ENCODE results near the gene LRRC1.

LRRC1 gene

DNA sequence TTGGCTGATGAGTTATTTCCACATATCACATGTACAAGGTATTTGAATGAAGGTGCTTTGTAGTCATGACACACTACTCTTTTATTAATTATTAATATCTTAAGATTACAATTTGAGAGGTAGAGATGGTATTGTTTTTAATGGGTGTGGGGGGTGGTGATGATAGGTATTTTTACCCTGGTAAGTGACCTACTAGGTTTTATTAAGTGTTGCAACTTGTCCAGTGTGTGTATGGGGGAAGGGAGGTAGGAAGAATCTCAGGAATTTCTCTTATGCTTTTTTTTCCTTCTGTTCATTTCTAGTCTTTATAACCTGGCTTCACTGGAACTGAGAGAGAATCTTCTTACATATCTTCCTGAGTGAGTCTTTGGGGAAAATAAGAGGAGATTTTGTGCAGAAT, 101.4 kb downstream of the LRRC1 start:
- no peak for DNase-seq

DNA sequence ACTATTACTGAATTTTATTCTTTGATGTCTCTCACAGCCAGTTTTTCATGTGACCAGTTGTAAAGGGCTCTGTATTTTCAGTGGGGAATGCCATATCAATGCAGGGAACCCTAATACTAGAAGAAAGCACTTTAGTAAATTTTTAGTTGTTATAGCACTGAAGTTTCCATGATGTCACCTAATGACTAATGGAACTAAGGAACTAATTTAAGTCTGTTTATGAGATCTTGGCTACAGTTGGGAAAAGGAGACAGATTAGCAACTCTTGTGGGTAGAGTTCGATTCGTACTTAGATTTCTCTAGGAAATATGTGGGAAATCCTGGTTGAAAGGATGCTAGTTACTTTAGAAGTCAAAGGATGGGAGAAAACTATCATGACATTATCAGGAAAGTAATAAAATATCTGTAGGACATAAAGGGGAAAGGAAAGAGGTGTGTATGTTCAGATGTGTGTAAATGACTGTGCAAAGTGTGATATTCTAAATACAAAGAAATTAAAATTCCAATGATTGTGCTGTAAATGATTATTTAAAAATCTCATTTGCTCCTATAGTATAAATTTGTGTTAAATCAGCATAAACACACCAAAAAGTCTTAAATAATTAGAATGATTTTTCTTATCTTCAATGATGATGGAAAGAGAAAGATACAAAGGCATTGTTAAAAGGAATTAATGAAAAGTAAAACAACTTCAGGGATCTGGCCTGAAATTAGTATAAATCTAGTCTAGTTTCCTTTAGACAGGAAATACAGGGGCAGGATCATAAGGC, 103.4 kb downstream of the LRRC1 start:
- DNase-seq = no peak

DNA sequence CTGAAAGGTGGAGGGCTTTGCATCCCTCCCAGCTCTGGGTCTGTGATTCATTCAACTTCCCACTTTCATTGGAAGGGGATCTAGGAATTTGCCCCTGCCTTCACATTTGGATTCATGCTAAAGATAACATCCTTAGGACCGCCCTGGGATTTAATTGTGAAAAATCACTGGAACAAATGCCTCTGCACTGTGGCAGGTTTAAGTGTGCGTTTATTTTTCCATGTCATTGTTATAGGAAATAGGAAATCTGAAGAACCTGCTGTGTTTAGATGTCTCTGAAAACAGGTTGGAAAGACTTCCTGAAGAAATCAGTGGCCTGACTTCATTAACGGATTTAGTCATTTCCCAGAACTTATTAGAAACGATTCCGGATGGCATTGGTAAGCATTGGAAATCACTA, 104.7 kb downstream of the LRRC1 start:
- DNase-seq = no peak

DNA sequence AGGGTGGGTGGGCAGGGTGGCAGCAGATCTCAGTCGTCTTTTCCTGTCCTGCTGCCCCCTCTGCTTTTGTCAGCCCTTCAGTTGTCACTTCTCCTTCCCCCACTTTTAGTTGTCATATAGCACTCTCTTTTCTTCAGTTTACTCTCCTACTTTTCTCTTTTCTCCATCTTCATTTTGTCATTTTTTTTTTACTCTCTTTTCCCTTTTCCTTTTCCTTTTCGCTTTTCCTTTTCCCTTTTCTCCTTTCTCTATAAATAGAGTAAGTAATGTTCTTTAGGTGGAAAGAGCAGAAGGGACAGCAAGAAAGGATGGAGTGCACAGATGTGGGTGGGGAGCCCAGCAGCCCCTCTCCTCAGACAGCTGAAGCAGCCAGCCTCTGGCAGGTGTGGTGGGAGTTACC, 108.6 kb downstream of the LRRC1 start:
- no peak for DNase-seq

DNA sequence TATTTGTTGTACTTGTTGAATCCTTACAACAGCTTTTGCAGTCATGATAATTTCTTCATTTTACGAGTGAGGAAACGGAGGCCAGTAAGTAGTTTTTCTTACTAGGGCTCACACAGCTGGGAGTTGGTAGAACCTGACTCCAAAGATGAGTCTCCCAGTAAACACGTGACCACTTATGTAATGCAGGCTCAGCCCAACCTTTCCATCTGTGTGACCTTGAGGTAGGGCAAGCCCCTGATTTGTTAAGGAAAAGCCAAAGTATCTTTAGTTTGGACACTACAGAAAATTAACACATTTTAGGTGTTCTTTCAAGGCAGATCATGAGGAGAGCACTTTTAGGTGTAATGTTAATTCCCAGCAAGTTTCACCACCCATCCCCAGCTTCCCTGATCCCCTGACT, 111.3 kb downstream of the LRRC1 start:
- no peak for DNase-seq

DNA sequence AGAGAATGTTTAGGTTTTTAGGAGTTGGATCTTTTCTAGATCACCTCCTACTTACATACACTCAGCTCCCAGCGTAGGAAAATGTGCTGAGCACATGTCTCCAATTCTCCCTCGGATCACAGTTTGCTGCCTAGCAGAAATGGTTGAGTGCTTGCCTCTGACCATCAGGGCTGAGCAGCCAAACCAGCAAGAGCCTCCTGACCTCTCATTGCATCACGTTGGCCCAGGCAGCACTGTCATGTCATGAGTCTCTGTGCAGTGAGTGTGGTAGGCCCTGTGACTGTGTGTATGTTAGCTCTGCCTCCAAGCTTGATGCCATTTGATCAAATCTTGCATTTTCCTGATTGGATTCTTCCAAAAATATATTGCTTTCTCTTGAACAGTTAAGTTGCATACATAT, 112.0 kb downstream of the LRRC1 start:
- DNase-seq = no peak

DNA sequence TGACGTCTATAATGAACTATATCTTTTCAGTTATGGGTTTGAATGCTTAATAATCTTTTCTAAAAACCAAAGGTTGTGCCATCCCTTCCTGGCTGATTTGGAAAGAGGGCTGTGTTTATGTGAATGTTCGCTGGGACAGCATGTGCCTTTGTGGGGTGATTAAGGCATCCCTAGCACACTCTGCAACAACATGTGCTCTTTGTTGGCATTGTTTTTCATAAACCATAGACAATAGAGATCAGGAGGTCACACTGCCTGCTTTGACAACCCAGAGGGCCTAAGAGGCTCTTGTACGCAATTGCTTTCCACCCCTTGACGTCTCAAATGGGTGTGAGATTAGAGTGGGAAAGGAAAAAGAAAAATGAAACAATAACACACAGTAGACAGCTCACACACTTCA, 116.0 kb downstream of the LRRC1 start:
- no peak for DNase-seq

DNA sequence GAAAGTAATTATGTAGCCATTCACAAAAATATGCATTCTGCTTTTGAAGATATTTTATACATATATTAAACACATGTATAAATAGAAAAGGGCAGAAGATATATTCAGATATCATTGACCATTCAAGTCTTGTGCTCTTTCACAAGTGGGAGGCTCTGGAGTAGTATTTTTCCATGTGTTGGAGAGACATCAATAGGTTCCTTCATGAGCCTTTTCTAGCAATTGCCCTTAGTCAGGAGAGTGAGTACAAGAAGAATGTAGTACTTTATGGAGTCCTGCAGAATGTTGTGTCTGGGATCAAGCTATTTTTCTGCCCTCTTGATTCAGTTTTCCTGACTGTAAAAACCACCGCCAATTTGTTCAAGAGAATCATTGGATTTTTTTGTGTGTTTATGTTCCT, 117.9 kb downstream of the LRRC1 start:
- DNase-seq = no peak

DNA sequence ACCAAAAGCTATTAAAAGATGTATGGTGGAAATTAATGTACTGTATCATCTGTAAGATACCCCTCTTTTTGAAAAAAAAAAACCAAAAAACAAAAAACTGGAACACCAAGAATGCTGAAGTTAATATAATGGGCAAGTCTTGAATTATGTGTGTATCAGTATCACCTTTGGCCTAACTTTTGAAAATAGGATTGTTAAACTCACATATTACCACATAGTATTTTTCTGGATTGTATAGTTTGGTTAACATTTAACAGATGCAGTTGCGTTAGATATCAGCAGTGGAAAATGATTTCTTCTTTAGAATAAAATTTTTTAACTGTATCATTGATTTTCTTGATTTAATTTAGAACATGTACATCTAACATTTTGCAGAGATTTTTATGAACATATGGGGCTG, 118.5 kb downstream of the LRRC1 start:
- no peak for DNase-seq

DNA sequence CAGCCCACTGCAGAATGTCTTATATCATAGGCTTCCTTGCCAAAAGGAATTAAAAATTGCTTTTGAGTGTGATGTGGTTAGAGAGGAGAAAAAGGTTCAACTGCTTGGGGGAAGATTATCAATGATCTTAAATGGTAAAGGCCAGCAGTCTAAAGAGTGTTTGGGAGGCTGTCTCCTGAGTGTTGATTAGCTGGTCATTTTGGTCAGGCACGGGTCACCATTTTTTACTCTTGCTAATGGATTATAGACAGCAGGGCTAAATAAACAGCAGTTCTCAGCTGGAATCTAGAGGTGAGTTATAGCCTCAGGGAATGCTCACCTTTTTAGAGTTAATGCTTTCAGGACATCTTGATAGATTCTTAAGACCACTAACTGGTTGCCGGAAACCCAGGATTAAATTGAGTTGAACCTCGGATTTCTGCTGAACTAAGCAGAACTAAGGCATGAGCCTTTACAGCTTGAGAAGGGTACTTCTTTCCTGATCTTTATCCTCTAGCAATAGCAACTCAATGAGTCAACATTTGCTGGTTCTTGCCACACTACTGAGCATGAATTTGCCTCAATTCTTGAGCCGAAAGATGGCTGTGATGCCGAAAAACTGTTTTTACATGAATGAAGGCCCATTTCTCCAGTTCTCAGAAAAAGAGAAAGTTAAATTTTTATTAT, 120.4 kb downstream of the LRRC1 start:
- DNase-seq = no peak

DNA sequence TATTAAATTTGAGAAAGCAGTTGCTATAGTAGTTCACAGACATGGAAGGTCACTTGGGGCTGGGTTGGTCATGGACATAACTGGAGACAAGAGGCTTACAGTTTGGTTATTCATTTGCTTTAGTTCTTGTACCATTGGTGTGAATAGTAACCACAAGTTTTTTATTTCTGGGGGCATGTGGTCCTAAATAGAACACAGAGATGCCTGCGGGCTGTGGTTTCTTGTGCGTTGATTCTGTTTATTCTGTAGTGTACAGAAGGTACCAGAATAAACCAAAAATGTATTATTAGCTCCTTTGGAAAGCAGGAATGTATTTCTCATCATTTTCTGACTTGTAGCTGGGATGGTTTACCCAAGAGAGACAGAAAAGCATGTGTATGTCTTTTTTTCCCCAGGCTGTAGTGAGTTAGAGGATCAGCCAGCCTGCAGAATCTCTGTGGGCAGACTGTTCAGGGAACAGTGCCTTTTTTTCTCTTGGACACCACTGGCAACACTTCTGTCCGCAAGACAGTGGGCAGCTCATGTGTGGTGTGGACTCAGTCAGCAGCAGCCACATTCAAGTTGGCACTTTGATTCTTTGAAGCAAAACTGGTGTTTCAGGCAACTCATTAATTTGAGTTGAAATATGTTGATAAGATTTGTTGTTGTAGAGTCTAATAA, 122.1 kb downstream of the LRRC1 start:
- DNase-seq = no peak

DNA sequence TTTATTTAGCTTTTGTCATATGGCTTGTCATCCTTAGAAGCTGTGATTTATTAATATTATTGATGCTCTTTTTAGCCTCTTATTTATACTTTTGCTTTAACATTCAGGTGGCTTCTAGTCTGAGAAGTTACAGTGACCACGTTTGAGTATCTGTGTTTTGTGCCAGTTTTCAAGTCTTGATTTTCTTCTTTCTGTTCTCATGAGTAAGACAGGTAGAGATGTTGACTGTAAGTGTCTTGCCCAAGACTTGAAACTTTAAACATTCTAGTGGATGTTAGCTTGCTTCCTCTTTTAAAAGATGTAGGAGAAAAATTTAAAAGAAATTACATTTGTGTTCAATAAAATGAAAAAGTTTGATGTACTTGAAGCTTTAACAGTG, 122.6 kb downstream of the LRRC1 start:
- no peak for DNase-seq

DNA sequence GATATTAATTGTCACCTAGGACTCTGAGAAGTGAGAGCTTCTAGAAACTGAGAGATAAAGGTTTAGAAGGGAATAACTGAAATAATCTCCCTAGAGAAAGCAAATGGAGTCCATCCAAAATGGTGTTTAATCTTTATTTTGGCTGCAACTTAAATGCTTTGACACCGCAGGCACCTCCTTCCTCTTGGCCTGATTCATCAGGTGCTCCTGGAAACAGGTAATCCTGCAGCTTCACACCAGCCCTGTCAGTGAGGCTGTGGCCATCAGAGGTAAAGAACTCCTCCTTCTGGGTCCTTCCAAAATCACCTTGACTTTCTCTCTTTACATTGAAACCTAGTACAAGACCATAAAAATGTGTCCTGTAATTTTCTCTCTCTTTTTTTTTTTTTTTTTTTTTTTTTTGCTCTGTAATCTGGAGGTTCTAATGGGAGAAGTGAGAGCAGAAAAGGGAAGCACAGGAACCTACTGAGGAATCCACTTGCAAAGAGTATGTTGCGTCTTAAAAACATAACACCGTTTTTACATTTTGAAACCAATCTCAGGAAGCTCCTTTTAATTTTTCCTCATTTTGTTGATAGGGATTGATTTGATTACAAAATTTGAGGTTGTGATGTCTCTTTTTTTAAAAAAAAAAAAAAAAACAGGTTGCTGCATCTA, 124.2 kb downstream of the LRRC1 start:
- DNase-seq = no peak

DNA sequence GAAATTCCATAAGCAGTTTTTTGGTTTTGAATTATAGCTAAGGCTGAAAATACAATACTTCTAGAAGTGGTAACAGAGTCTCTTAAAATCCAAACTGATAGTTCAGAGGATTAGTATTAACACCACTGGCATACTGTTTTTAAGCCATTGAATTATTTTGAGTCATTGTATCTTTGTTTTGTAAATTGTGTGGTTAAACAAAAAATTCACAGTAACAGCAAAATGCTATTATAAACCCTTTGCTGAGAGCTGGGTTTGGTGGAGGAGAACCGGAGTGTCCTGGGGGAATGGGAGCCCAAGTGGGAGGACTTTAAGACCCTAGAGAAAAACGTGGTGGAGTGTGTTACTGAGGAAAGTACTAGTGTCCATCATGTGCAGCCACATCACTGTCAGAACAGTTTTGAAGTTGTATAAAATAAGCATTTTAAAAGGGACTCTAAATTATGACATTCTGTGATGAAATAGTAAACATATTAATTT, 125.1 kb downstream of the LRRC1 start:
- no peak for DNase-seq

DNA sequence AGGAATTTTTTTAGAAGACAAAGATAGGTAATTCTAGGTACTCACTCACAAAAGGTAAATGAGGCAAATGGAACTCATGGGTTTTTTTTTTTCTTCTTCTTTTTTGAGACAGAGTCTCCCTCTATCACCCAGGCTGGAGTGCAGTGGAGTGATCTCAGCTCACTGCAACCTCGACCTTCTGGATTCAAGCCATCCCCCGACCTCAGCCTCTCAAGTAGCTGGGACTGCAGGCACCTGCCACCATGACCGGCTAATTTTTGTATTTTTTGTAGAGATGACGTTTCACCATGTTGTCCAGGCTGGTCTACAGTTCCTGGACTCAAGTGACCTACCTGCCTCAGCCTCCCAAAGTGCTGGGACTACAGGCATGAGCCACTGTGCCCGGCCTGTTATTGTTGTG, 126.1 kb downstream of the LRRC1 start:
- DNase-seq = no peak

DNA sequence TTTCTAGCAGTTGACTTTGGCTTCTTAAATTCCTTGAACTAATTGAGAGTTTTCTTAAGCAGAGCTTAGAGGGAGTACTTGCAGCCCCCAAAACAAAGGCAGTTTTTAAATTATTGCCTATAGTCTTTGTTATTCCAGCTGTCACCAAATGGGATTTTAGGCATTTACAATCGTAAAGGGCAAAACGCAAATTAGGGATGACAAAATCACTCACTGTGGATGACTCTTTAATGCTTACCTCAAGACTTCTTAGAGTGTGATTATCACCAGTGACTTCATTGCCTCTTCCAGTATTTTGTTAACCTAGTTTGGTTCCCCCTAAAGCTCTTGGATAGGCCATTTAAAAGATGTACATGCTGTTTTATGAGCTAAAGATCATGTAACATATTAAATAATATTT, 126.8 kb downstream of the LRRC1 start:
- no peak for DNase-seq

DNA sequence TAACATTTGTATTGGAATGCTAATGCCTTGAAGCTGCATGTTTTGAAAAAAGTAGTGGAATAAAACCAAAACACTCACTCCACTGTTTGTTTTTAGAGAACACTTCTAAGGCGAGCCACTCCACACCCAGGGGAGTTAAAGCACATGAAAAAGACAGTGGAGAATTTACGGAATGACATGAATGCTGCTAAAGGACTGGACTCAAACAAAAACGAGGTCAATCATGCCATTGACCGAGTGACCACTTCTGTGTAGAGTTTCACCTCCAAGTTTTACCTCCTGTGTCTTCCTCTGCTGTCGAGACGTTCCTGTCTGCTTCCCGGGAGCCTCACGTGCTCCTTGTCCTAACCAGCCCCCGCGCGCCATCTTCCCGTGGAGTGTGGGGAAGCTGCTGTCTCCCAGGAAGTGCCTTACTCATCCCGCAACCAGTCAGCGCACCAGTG, 127.8 kb downstream of the LRRC1 start:
- no peak for DNase-seq

DNA sequence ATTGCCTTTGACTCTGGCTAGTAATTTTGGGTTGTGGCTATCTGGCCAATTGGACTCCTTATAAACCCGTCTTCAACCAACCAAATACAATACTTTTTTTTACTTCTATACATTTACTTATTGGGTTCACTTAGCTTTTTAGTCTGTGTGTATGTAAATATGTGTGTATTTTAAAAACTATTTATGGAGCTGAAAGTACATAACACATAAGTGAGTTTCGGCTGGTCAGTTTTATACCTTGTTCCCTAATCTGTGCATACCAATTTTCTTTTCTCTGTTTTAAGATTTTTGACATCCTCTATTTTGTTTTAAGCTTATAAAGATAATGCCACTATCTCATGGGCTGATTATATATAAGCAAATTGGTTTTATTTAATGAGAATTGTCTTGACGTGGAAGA, 129.5 kb downstream of the LRRC1 start:
- no peak for DNase-seq

DNA sequence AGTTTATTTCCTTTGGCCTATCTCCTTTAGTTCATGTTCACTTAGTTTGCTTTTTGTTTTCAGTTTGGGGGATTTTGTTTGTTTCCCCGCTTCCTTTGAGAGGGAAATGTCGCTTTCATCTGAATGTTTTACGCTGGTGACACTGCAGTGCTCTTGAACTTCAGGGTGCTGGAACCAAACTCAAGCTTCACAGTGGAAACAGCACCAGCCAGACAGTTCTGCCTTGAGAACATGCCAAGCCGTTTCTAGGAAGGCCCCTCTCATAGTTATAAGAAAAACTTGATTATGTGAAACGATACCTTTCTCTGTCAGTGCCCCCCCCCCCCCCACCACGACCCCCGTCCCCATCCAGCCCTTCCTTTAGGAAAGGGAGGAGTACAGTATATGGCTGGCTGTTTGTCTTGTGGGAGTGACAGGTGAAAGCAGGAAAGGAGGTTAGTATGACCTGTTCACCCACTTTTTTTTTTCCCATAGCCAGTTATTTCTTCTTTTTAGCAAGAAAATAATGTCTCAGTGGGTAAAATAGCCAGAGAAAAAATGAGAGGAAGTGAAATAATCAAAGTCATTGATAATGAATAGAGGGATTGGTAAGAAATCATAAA, 130.1 kb downstream of the LRRC1 start:
- DNase-seq = no peak

DNA sequence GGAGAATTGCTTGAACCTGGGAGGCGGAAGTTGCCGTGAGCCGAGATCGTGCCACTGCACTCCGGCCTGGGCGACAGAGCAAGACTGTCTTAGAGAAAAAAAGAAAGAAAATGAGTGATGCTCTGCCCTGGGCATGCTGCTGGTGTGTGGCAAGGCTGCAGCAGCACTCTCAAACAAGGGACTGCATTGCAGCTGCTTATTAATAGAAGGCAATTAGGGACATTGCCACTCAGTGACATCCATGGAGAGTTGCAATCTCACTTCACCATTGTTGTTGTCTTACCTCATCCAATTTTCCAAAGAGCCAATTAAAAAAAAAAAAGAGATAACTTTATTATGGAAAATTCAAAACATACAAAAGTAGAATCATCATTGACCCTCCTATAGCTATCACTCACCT, 131.1 kb downstream of the LRRC1 start:
- no peak for DNase-seq

DNA sequence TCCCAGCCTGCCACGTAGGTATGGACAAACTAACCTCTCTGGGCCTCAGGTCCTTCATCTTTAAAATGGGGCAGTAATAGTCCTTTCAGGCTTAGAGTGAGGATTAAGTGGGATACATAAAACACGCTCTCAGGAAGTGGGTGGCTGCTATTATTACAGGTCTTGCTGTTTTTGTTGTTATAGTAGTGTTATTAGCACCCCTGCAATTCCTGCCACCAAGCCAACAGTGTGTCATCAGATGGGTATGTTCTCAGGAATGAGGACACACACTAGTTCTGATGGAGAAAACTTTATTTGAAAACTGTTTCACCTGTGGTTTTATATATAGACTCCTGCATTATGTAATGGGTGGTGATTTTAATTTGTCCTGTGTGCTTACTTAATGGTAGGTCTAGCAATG, 131.7 kb downstream of the LRRC1 start:
- DNase-seq = no peak

DNA sequence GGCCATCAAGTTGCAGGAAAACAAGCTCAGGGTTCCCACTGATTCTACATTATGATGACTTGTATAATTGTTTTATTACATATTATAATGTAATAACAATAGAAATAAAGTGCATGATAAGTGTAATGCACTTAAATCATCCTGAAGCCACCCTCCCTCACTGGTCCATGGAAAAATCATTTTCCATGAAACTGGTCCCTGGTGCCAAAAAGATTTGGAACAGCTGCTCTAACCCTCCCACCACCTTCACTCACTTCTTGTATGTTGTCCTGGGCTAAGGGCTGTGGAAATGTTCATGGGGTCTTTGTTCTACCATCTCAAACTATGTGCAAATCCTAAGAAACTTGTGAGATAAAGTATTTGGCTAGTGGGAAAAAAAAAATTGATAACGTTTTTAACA, 133.8 kb downstream of the LRRC1 start:
- no peak for DNase-seq
